SK-N-SH (cell line): ENCODE results near the gene OPN1MW3. TPM values are rescaled to one million over a fixed set of nuclear protein-coding genes. Genes with fewer than 3 reads are reported as not detected.

Source experiments
- CTCF ChIA-PET: fragments of 300-600, 350-600 bp; formaldehyde crosslinking; extraction: SDS; loops from one replicate; lab custom pipeline; 2021; lab: Yijun Ruan, JAX
- POLR2A ChIA-PET: fragments of 350-600 bp; sonication (Branson Sonifier 250); formaldehyde crosslinking; extraction: SDS; loops from one replicate; lab custom pipeline; 2020; ENCODE audit warnings: antibody characterized with exemption, inconsistent platforms; lab: Yijun Ruan, JAX
- DNase-seq: peaks from one replicate; pipeline ENCODE4 v3.0.0; 2012
- H2AFZ ChIP-seq: fragments of 200-600 bp; sonication (generic); 2 replicates; pipeline ENCODE4 v1.8.1; 2016; ENCODE audit warnings: antibody characterized with exemption, mild to moderate bottlenecking, low read depth
- H3F3A ChIP-seq: fragments of 200-600 bp; sonication (generic); replicated peaks from 2 replicates; pipeline ENCODE3; 2016; ENCODE audit warnings: antibody characterized with exemption, mild to moderate bottlenecking; ENCODE audit not compliant: insufficient read depth
- H3K27ac ChIP-seq, 2 experiments: fragments of 200-500 bp in 1 of 2; fragments of 200-600 bp in 1 of 2; sonication (Bioruptor generic) in 1 of 2; sonication (generic), shearing (Covaris generic) in 1 of 2; 2 replicates each; pipeline versions ENCODE4 v1.5.1 to v1.6.1; 2014 to 2016; ENCODE audit warnings: low read depth in 2 of 2, inconsistent platforms in 1 of 2, low read length in 1 of 2, mild to moderate bottlenecking in 1 of 2, mixed read lengths in 1 of 2
- H3K27me3 ChIP-seq: fragments of 200-600 bp; sonication (generic), shearing (Covaris generic); 2 replicates; pipeline ENCODE4 v1.6.1; 2016; ENCODE audit warnings: mixed run types; ENCODE audit not compliant: insufficient read depth
- H3K36me3 ChIP-seq, 2 experiments: fragments of 200-500 bp in 1 of 2; fragments of 200-600 bp in 1 of 2; sonication (Bioruptor generic) in 1 of 2; sonication (generic) in 1 of 2; replicated peaks in 1 of 2; 2 replicates each; pipeline versions ENCODE3 to v1.5.1; 2014 to 2016; ENCODE audit warnings: low read length in 1 of 2, mild to moderate bottlenecking in 1 of 2; ENCODE audit not compliant: insufficient read depth in 2 of 2, control insufficient read depth in 1 of 2
- H3K4me1 ChIP-seq, 2 experiments: fragments of 200-500 bp in 1 of 2; fragments of 200-600 bp in 1 of 2; sonication (Bioruptor generic) in 1 of 2; sonication (generic), shearing (Covaris generic) in 1 of 2; 2 replicates each; pipeline versions ENCODE4 v1.5.1 to v1.6.1; 2014 to 2016; ENCODE audit warnings: low read depth in 1 of 2, low read length in 1 of 2, mixed run types in 1 of 2; ENCODE audit not compliant: insufficient read depth in 2 of 2, control insufficient read depth in 1 of 2
- H3K4me2 ChIP-seq: fragments of 200-600 bp; sonication (generic), shearing (Covaris generic); 2 replicates; pipeline ENCODE4 v1.6.1; 2017; ENCODE audit warnings: mixed run types
- H3K4me3 ChIP-seq, 2 experiments: fragments of 200-500 bp in 1 of 2; fragments of 200-600 bp in 1 of 2; sonication (Bioruptor generic) in 1 of 2; sonication (generic), shearing (Covaris generic) in 1 of 2; 2 replicates each; pipeline versions ENCODE4 v1.5.1 to v1.8.1; 2014 to 2016; ENCODE audit warnings: low read depth in 2 of 2, inconsistent platforms in 1 of 2, low read length in 1 of 2, mild to moderate bottlenecking in 1 of 2, mixed read lengths in 1 of 2, moderate library complexity in 1 of 2
- H3K79me2 ChIP-seq: fragments of 200-600 bp; sonication (generic); 2 replicates; pipeline ENCODE4 v1.8.1; 2017; ENCODE audit warnings: mild to moderate bottlenecking; ENCODE audit not compliant: insufficient read depth
- H3K9ac ChIP-seq: fragments of 200-600 bp; sonication (generic); 2 replicates; pipeline ENCODE4 v1.6.1; 2017; ENCODE audit warnings: mixed run types
- H3K9me2 ChIP-seq: fragments of 200-600 bp; sonication (generic); 2 replicates; pipeline ENCODE4 v1.6.1; 2017; ENCODE audit warnings: mixed run types
- H3K9me3 ChIP-seq: fragments of 200-600 bp; sonication (generic); 2 replicates; pipeline ENCODE4 v1.6.1; 2017; ENCODE audit warnings: mixed run types, mild to moderate bottlenecking, moderate library complexity
- H4K20me1 ChIP-seq: fragments of 200-600 bp; sonication (generic); 2 replicates; pipeline ENCODE4 v1.6.1; 2017; ENCODE audit warnings: mild to moderate bottlenecking, mixed run types; ENCODE audit not compliant: insufficient read depth
- CHD2 ChIP-seq: fragments of 150-350 bp; IDR thresholded peaks from 2 replicates; pipeline ENCODE4 v1.6.1; 2018; ENCODE audit warnings: low read length; ENCODE audit not compliant: partially characterized antibody
- EP300 ChIP-seq, 2 experiments: IDR thresholded peaks; 2 replicates each; pipeline versions ENCODE4 v1.4.0 to v1.6.1; 2012; ENCODE audit warnings: borderline replicate concordance in 1 of 2, low read depth in 1 of 2, low read length in 1 of 2
- EZH2phosphoT487 ChIP-seq: fragments of 200-600 bp; sonication (generic); IDR thresholded peaks from 2 replicates; pipeline ENCODE4 v1.6.1; 2017; ENCODE audit warnings: low read depth, mixed run types, mild to moderate bottlenecking, antibody characterized with exemption, moderate library complexity, borderline replicate concordance
- FOXJ3 ChIP-seq: sonication (generic); formaldehyde crosslinking; IDR thresholded peaks from 2 replicates; pipeline ENCODE4 v1.5.1; 2020; ENCODE audit warnings: mild to moderate bottlenecking, missing genetic modification reagents
- JUND ChIP-seq: IDR thresholded peaks from 2 replicates; pipeline ENCODE4 v1.4.0; 2012
- MEF2A ChIP-seq: IDR thresholded peaks from 2 replicates; pipeline ENCODE4 v1.4.0; 2012; ENCODE audit warnings: low read depth, borderline replicate concordance
- MXI1 ChIP-seq: IDR thresholded peaks from 2 replicates; pipeline ENCODE4 v1.6.1; 2012; ENCODE audit warnings: mild to moderate bottlenecking, low read depth, low read length, improper control_type of control experiment
- NFIC ChIP-seq: IDR thresholded peaks from 2 replicates; pipeline ENCODE4 v1.4.0; 2012; ENCODE audit warnings: borderline replicate concordance
- RCOR1 ChIP-seq: fragments of 150-350 bp; IDR thresholded peaks from 2 replicates; pipeline ENCODE4 v1.6.1; 2017; ENCODE audit warnings: antibody characterized with exemption, low read length
- RFX5 ChIP-seq: IDR thresholded peaks from 2 replicates; pipeline ENCODE4 v1.6.1; 2012; ENCODE audit warnings: mild to moderate bottlenecking, improper control_type of control experiment, low read length
- TAF1 ChIP-seq: IDR thresholded peaks from 2 replicates; pipeline ENCODE4 v1.6.1; 2012; ENCODE audit warnings: low read depth, mild to moderate bottlenecking, low read length, moderate library complexity, borderline replicate concordance
- TCF12 ChIP-seq: IDR thresholded peaks from 2 replicates; pipeline ENCODE4 v1.4.0; 2012
- WGBS: methylation state at CpG from one replicate; pipeline ENCODE4 v1.1.6; 2017; ENCODE audit warnings: low lambda C conversion rate; 5-methylcytosine and 5-hydroxymethylcytosine counted together
- polyA plus RNA-seq, 3 experiments: library from polyadenylated mRNA; depleted of rRNA; stranded (reverse); fragments of >200 nt; gene quantifications; 2 replicates each; pipeline ENCODE4 v1.2.3, GENCODE V29; 2012
- TF ChIP-seq, protein P1 (sequence below): fragments of 150-350 bp; IDR thresholded peaks from 2 replicates; pipeline ENCODE4 v1.6.1; 2017; ENCODE audit warnings: antibody characterized with exemption, low read length, low read depth, borderline replicate concordance
- TF ChIP-seq, protein P2 (sequence below): IDR thresholded peaks from 2 replicates; pipeline ENCODE4; 2012
- TF ChIP-seq, protein P3 (sequence below): IDR thresholded peaks from 2 replicates; pipeline ENCODE4 v1.4.0; 2012; ENCODE audit warnings: low read depth
- TF ChIP-seq, protein P4 (sequence below): IDR thresholded peaks from 2 replicates; pipeline ENCODE4 v1.4.0; 2012; ENCODE audit warnings: low read depth, borderline replicate concordance

Gene OPN1MW3
- polyA plus RNA-seq, 1 of the 3 experiments (the other 2 are of a cell fraction) = not detected

DNA sequence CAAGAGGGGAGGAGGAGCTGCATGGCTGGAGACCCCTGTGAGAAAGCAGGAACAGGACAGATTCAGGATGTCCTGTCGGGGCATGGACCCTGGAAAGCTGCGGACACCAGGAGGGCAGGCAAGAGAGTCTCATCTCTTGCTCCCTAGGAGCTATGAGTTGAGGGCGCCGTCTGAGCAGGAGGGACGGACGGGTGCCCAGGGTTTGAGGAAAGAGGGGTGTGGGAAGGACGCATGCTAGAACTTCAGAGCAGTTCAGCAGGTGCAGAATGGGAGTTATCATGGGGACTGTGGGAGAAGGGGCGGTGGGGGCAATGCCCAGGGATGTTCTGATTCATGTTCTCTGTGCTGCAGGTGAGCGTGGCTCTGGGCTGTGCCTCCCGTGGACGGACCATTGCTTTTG is 63.0 kb downstream of the OPN1MW3 start:
- H3K36me3 ChIP-seq = no peaks in the 10 kb centered on the region
- H3K4me1 ChIP-seq = no peaks in the 10 kb centered on the region
- 47% methylated on average over 10 of the region's 11 CpGs for WGBS
- H3K79me2 ChIP-seq = no peaks in the 10 kb centered on the region
- no peaks in the 10 kb centered on the region for H3K9me2 ChIP-seq
- TF ChIP-seq EP300 (IDR thresholded peaks at IDR 0.05; ENCODE audit: borderline replicate concordance in 1 of 2, low read depth in 1 of 2, low read length in 1 of 2) (no peak), NFIC (no peak), FOXJ3 (CRISPR knock-in tag) (no peak), CHD2 (no peak), RCOR1 (no peak), TCF12 (no peak), RFX5 (no peak), EZH2phosphoT487 (no peak), TAF1 (no peak), MEF2A (no peak), MXI1 (no peak), JUND (no peak)
- TF ChIP-seq, protein P1, sequence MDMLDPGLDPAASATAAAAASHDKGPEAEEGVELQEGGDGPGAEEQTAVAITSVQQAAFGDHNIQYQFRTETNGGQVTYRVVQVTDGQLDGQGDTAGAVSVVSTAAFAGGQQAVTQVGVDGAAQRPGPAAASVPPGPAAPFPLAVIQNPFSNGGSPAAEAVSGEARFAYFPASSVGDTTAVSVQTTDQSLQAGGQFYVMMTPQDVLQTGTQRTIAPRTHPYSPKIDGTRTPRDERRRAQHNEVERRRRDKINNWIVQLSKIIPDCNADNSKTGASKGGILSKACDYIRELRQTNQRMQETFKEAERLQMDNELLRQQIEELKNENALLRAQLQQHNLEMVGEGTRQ = no peak
- TF ChIP-seq, protein P2, sequence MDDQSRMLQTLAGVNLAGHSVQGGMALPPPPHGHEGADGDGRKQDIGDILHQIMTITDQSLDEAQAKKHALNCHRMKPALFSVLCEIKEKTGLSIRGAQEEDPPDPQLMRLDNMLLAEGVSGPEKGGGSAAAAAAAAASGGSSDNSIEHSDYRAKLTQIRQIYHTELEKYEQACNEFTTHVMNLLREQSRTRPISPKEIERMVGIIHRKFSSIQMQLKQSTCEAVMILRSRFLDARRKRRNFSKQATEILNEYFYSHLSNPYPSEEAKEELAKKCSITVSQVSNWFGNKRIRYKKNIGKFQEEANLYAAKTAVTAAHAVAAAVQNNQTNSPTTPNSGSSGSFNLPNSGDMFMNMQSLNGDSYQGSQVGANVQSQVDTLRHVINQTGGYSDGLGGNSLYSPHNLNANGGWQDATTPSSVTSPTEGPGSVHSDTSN = no peak
- TF ChIP-seq, protein P3, sequence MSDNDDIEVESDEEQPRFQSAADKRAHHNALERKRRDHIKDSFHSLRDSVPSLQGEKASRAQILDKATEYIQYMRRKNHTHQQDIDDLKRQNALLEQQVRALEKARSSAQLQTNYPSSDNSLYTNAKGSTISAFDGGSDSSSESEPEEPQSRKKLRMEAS = no peak
- TF ChIP-seq, protein P4, sequence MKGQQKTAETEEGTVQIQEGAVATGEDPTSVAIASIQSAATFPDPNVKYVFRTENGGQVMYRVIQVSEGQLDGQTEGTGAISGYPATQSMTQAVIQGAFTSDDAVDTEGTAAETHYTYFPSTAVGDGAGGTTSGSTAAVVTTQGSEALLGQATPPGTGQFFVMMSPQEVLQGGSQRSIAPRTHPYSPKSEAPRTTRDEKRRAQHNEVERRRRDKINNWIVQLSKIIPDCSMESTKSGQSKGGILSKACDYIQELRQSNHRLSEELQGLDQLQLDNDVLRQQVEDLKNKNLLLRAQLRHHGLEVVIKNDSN = no peak
- no peak overlapping the region for H3K9ac ChIP-seq
- no peak overlapping the region for H3K4me2 ChIP-seq
- CTCF ChIA-PET = interaction anchor here (1.1 kb wide), 1 partner anchor 10 kb away, joined by 4 read pairs; no protein-coding TSS in a partner anchor
- no peak for DNase-seq
- H3K9me3 ChIP-seq = no peaks in the 10 kb centered on the region
- no peaks in the 10 kb centered on the region for H3F3A ChIP-seq
- H3K27me3 ChIP-seq = peaks cover 66% of the 10 kb centered on the region
- POLR2A ChIA-PET = no interaction called here
- no peak overlapping the region for H3K27ac ChIP-seq
- no peak overlapping the region for H3K4me3 ChIP-seq
- H2AFZ ChIP-seq = no peak overlapping the region
- no peaks in the 10 kb centered on the region for H4K20me1 ChIP-seq

Other genes starting within 250 kb of the OPN1MW3 start
- gene IRAK1, start 237.7 kb upstream of the OPN1MW3 start, polyA plus RNA-seq (2012; rRNA removed) = 66.1 and 68.5 TPM in 2 replicates
- gene MECP2, start 159.9 kb upstream of the OPN1MW3 start, polyA plus RNA-seq (2012; rRNA removed) = 7.0 and 8.2 TPM in 2 replicates
- gene OPN1LW, start 113.3 kb upstream of the OPN1MW3 start, polyA plus RNA-seq (2012; rRNA removed) = not detected in 2 replicates
- gene OPN1MW, start 75.0 kb upstream of the OPN1MW3 start, polyA plus RNA-seq (2012; rRNA removed) = not detected in 2 replicates
- gene OPN1MW2, start 37.8 kb upstream of the OPN1MW3 start, polyA plus RNA-seq (2012; rRNA removed) = not detected in 2 replicates
- gene TEX28, start 37.5 kb downstream of the OPN1MW3 start, polyA plus RNA-seq (2012; rRNA removed) = not detected in 2 replicates
- gene TKTL1, start 38.2 kb downstream of the OPN1MW3 start, polyA plus RNA-seq (2012; rRNA removed) = 0.02 TPM in 1 of 2 replicates, not detected in the other
- gene FLNA, start 117.1 kb downstream of the OPN1MW3 start, polyA plus RNA-seq (2012; rRNA removed) = 364 and 550 TPM in 2 replicates
- gene EMD, start 121.7 kb downstream of the OPN1MW3 start, polyA plus RNA-seq (2012; rRNA removed) = 40.4 and 68.0 TPM in 2 replicates
- 4,562 and 7,172 TPM in 2 replicates for gene RPL10, start 140.8 kb downstream of the OPN1MW3 start, polyA plus RNA-seq (2012; rRNA removed)
- gene DNASE1L1, start 151.7 kb downstream of the OPN1MW3 start, polyA plus RNA-seq (2012; rRNA removed) = 18.2 and 22.5 TPM in 2 replicates
- 34.0 and 35.7 TPM in 2 replicates for gene TAFAZZIN, start 154.0 kb downstream of the OPN1MW3 start, polyA plus RNA-seq (2012; rRNA removed)
- gene ATP6AP1, start 171.1 kb downstream of the OPN1MW3 start, polyA plus RNA-seq (2012; rRNA removed) = 92.2 and 102 TPM in 2 replicates
- gene GDI1, start 179.6 kb downstream of the OPN1MW3 start, polyA plus RNA-seq (2012; rRNA removed) = 403 and 408 TPM in 2 replicates
- gene FAM50A, start 186.6 kb downstream of the OPN1MW3 start, polyA plus RNA-seq (2012; rRNA removed) = 86.0 and 97.0 TPM in 2 replicates
- gene PLXNA3, start 200.7 kb downstream of the OPN1MW3 start, polyA plus RNA-seq (2012; rRNA removed) = 28.3 and 33.2 TPM in 2 replicates
- 29.3 and 37.2 TPM in 2 replicates for gene LAGE3, start 221.7 kb downstream of the OPN1MW3 start, polyA plus RNA-seq (2012; rRNA removed)
- 27.4 and 27.8 TPM in 2 replicates for gene UBL4A, start 229.0 kb downstream of the OPN1MW3 start, polyA plus RNA-seq (2012; rRNA removed)
- 28.4 and 29.7 TPM in 2 replicates for gene SLC10A3, start 233.0 kb downstream of the OPN1MW3 start, polyA plus RNA-seq (2012; rRNA removed)